PC-3 (cell line): ENCODE measurements around the gene SEMA3C. TPM values are rescaled to one million over a fixed set of nuclear protein-coding genes. Genes with fewer than 3 reads are reported as not detected.

Experiments
- ATAC-seq: fragments of 200-7000 bp; cut with Tn5 transposase; 2 replicates; pipeline ENCODE4 v1.9.1; 2020; ENCODE audit warnings: mild to moderate bottlenecking, moderate library complexity
- BruUV-seq: library from RNA; stranded (reverse); fragments of 400-500 nt; replicated peaks from 2 replicates; lab custom pipeline; 2021; lab: Mats Ljungman, UMichigan
- CTCF ChIA-PET: fragments of 300-600 bp; sonication (Branson Sonifier 250); formaldehyde crosslinking; loops from one replicate; lab custom pipeline; 2022; ENCODE audit warnings: antibody characterized with exemption; lab: Charles Lee
- POLR2A ChIA-PET: fragments of 300-600 bp; sonication (Branson Sonifier 250); formaldehyde crosslinking; loops from one replicate; lab custom pipeline; 2022; ENCODE audit warnings: antibody characterized with exemption; ENCODE audit not compliant: unreplicated experiment; lab: Charles Lee
- DNase-seq: peaks from one replicate; pipeline ENCODE4 v3.0.0-alpha.2; 2015
- H2AFZ ChIP-seq: fragments of 300-600 bp; sonication (generic); 2 replicates; pipeline ENCODE4 v1.6.0; 2016; ENCODE audit warnings: antibody characterized with exemption, low read length
- H3F3A ChIP-seq: fragments of 300-600 bp; sonication (generic); one replicate; pipeline ENCODE4 v1.6.0; 2017; ENCODE audit warnings: antibody characterized with exemption, low read length, control low read depth, mild to moderate bottlenecking; ENCODE audit not compliant: unreplicated experiment
- H3K27ac ChIP-seq: fragments of 300-600 bp; sonication (generic); 2 replicates; pipeline ENCODE4 v1.5.1; 2016; ENCODE audit warnings: mild to moderate bottlenecking, low read length
- H3K27me3 ChIP-seq: fragments of 300-600 bp; sonication (generic); 2 replicates; pipeline ENCODE4 v1.6.1; 2016; ENCODE audit warnings: low read length, mixed read lengths
- H3K36me3 ChIP-seq: fragments of 300-600 bp; sonication (generic); 2 replicates; pipeline ENCODE4 v1.6.1; 2016; ENCODE audit warnings: low read depth, mixed run types, low read length, mixed read lengths
- H3K4me1 ChIP-seq: fragments of 300-600 bp; sonication (generic); 2 replicates; pipeline ENCODE4 v1.5.1; 2016; ENCODE audit warnings: low read length; ENCODE audit not compliant: insufficient read depth
- H3K4me2 ChIP-seq: fragments of 300-600 bp; sonication (generic); 2 replicates; pipeline ENCODE4 v1.6.0; 2016; ENCODE audit warnings: low read length
- H3K4me3 ChIP-seq: fragments of 300-600 bp; sonication (generic); 2 replicates; pipeline ENCODE4 v1.5.1; 2016; ENCODE audit warnings: mild to moderate bottlenecking, low read length, mixed read lengths
- H3K79me2 ChIP-seq: fragments of 300-600 bp; sonication (generic); 2 replicates; pipeline ENCODE4 v1.6.1; 2017; ENCODE audit warnings: low read length, mixed read lengths
- H3K9ac ChIP-seq: fragments of 300-600 bp; sonication (generic); 2 replicates; pipeline ENCODE4 v1.6.0; 2016; ENCODE audit warnings: mild to moderate bottlenecking, low read length
- H3K9me2 ChIP-seq: fragments of 300-600 bp; sonication (generic); replicated peaks from 2 replicates; pipeline ENCODE4 v1.6.1; 2016; ENCODE audit warnings: mixed run types, low read length, mixed read lengths
- H3K9me3 ChIP-seq: fragments of 300-600 bp; sonication (generic); 2 replicates; pipeline ENCODE4 v1.6.1; 2016; ENCODE audit warnings: low read length, mixed read lengths
- H4K20me1 ChIP-seq: fragments of 300-600 bp; sonication (generic); 2 replicates; pipeline ENCODE4 v1.6.1; 2016; ENCODE audit warnings: low read length, mixed read lengths
- EZH2 ChIP-seq: fragments of 300-600 bp; sonication (generic); IDR thresholded peaks from one replicate; pipeline ENCODE4 v1.6.1; 2017; ENCODE audit warnings: antibody characterized with exemption, mild to moderate bottlenecking, low read length; ENCODE audit not compliant: unreplicated experiment
- EZH2phosphoT487 ChIP-seq: fragments of 300-600 bp; sonication (generic); IDR thresholded peaks from 2 replicates; pipeline ENCODE4 v1.6.1; 2018; ENCODE audit warnings: mild to moderate bottlenecking, antibody characterized with exemption, low read length, borderline replicate concordance
- intact Hi-C: fragments of 100-400 bp; cut with micrococcal nuclease; formaldehyde crosslinking; loops from 2 replicates; pipeline ENCODE4 v1.9.0; 2023
- total RNA-seq: library from RNA; depleted of rRNA; stranded (reverse); fragments of >200 nt; gene quantifications from 2 replicates; pipeline ENCODE4 v1.2.3, GENCODE V29; 2014
- TF ChIP-seq, protein P1 (sequence below): fragments of 300-600 bp; sonication (generic); conservative IDR thresholded peaks from 2 replicates; pipeline ENCODE4 v1.5.1; 2017; ENCODE audit warnings: antibody characterized with exemption, low read depth, mild to moderate bottlenecking, low read length

SEMA3C gene
- total RNA-seq, 1 experiment from 2014 or later: 28.0 TPM

DNA sequence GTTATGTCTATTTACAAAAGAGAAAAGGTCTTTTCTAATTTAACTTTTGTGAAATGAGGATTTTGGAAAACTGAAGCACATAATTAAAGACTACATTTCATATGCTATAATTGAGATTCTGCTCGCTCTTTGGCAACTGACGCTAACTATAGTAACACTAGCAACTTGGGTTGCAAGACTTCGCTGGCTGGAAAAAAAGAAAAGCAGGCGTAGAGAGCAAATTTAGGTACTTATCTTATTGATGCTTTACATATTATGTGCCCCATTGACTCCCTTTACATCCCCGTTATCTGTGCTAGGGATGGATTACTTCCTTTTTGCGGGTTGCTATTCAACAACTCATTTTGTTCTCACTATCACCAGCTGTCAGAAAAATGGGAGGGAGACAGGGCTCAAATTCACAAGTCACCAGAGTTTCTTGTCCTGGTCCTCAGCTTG, 10.5 kb downstream of the SEMA3C start:
- DNase-seq (no peak), ATAC-seq (no peak)
- Histone ChIP-seq H3K9me2 (no peaks in the 10 kb centered on the region), H3K9ac (no peak overlapping the region), H3K27ac (no peak overlapping the region), H3K79me2 (peaks cover 49% of the 10 kb centered on the region), H3F3A (no peaks in the 10 kb centered on the region), H3K4me1 (peaks cover 8% of the 10 kb centered on the region; the same call in 1 of the 2 replicates), H3K9me3 (no peaks in the 10 kb centered on the region), H3K27me3 (no peaks in the 10 kb centered on the region), H3K4me2 (no peak overlapping the region), H4K20me1 (no peaks in the 10 kb centered on the region), H2AFZ (no peak overlapping the region), H3K4me3 (no peak overlapping the region), H3K36me3 (peaks cover under 1% of the 10 kb centered on the region)
- BruUV-seq: no TSS peak
- intact Hi-C loops: no loop called here
- POLR2A ChIA-PET: no interaction called here
- CTCF ChIA-PET: no interaction called here
- no peak for TF ChIP-seq EZH2phosphoT487

DNA sequence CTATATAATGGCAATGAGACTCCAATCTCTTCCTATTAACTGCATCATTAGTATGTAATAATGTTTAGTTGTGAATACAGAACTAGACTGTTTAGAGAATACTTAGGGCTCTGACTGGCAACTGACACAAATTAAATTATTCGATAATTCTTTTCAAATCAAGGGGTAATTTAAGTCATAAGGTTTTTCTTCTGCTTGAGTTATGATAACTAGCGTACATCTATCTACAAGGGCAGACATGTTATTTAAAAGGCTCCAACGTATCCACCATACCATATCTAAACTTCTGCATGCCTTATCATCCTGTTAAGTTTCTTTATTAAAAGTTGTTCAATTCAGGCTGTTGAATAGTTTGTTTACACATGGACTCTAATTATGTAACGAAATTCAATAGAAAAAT, 11.2 kb downstream of the SEMA3C start:
- no peaks in the 10 kb centered on the region for H3K9me3 ChIP-seq
- ATAC-seq (no peak), DNase-seq (no peak)
- intact Hi-C loops: no loop called here
- TF ChIP-seq, protein P1, sequence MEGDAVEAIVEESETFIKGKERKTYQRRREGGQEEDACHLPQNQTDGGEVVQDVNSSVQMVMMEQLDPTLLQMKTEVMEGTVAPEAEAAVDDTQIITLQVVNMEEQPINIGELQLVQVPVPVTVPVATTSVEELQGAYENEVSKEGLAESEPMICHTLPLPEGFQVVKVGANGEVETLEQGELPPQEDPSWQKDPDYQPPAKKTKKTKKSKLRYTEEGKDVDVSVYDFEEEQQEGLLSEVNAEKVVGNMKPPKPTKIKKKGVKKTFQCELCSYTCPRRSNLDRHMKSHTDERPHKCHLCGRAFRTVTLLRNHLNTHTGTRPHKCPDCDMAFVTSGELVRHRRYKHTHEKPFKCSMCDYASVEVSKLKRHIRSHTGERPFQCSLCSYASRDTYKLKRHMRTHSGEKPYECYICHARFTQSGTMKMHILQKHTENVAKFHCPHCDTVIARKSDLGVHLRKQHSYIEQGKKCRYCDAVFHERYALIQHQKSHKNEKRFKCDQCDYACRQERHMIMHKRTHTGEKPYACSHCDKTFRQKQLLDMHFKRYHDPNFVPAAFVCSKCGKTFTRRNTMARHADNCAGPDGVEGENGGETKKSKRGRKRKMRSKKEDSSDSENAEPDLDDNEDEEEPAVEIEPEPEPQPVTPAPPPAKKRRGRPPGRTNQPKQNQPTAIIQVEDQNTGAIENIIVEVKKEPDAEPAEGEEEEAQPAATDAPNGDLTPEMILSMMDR: no peak
- TF ChIP-seq EZH2phosphoT487 (no peak), EZH2 (no peak)
- CTCF ChIA-PET: no interaction called here
- POLR2A ChIA-PET: no interaction called here
- peaks cover 9% of the 10 kb centered on the region for H3K4me1 ChIP-seq
- H4K20me1 ChIP-seq: no peaks in the 10 kb centered on the region
- no peak overlapping the region for H2AFZ ChIP-seq
- no peak overlapping the region for H3K4me3 ChIP-seq
- H3K9me2 ChIP-seq: no peaks in the 10 kb centered on the region
- no peak overlapping the region for H3K27ac ChIP-seq
- H3K4me2 ChIP-seq: no peak overlapping the region
- peaks cover 46% of the 10 kb centered on the region for H3K79me2 ChIP-seq
- no peaks in the 10 kb centered on the region; the same call in 1 of the 2 replicates for H3K36me3 ChIP-seq
- no peak overlapping the region for H3K9ac ChIP-seq
- H3K27me3 ChIP-seq: no peaks in the 10 kb centered on the region
- no peaks in the 10 kb centered on the region for H3F3A ChIP-seq
- no TSS peak for BruUV-seq

- POLR2A ChIA-PET: no interaction called here
- Histone ChIP-seq H3K79me2 (peaks cover 46% of the 10 kb centered on the region), H3K9me3 (no peaks in the 10 kb centered on the region), H3K4me1 (peaks cover 11% of the 10 kb centered on the region), H2AFZ (no peak overlapping the region), H3K27me3 (no peaks in the 10 kb centered on the region), H3F3A (no peaks in the 10 kb centered on the region), H3K36me3 (no peaks in the 10 kb centered on the region; the same call in 1 of the 2 replicates), H3K9ac (no peak overlapping the region), H3K4me3 (no peak overlapping the region), H3K4me2 (no peak overlapping the region), H3K27ac (no peak overlapping the region), H3K9me2 (no peaks in the 10 kb centered on the region), H4K20me1 (no peaks in the 10 kb centered on the region)
- DNase-seq (no peak), ATAC-seq (no peak)
- BruUV-seq: no TSS peak
- CTCF ChIA-PET: no interaction called here
- no peak for TF ChIP-seq EZH2
- no peak for TF ChIP-seq EZH2phosphoT487
- TF ChIP-seq, protein P1: no peak
- intact Hi-C loops: no loop called here
These were observed 11.7 kb downstream of the SEMA3C start for GRCh38 chr7:80907141-80907601.
